H1 (cell line): ENCODE data around the gene NFIA. TPM values are rescaled to one million over a fixed set of nuclear protein-coding genes. Genes with fewer than 3 reads are reported as not detected.

ENCODE experiments used
- ASH2L ChIP-seq: fragments of 200-600, 300-600 bp; sonication (generic); IDR thresholded peaks from one replicate; pipeline ENCODE4 v1.7.1; 2017; ENCODE audit warnings: low read length
- CREB1 ChIP-seq: IDR thresholded peaks from 2 replicates; pipeline ENCODE4 v1.6.1; 2012; ENCODE audit warnings: inconsistent platforms
- KDM4A ChIP-seq: IDR thresholded peaks from one replicate; pipeline ENCODE4 v1.7.1; 2012; ENCODE audit warnings: low read depth, mild to moderate bottlenecking, moderate library complexity, low read length, inconsistent platforms; ENCODE audit not compliant: severe bottlenecking
- KDM5A ChIP-seq: fragments of 200-600 bp; IDR thresholded peaks from 2 replicates; pipeline ENCODE4 v1.7.1; 2012; ENCODE audit warnings: mild to moderate bottlenecking, low read length, inconsistent platforms, mixed read lengths
- MAFK ChIP-seq: IDR thresholded peaks from 2 replicates; pipeline ENCODE4 v1.6.1; 2012; ENCODE audit warnings: low read depth, mild to moderate bottlenecking, improper control_type of control experiment, low read length
- NRF1 ChIP-seq: IDR thresholded peaks from 2 replicates; pipeline ENCODE4 v1.6.1; 2011; ENCODE audit warnings: mild to moderate bottlenecking, low read depth, low read length, improper control_type of control experiment
- POLR2A ChIP-seq, 2 experiments: IDR thresholded peaks; 1 replicate in 1 of 2; 2 replicates in 1 of 2; pipeline ENCODE4 v1.6.1; 2011; ENCODE audit warnings: low read depth in 2 of 2, low read length in 2 of 2, mild to moderate bottlenecking in 2 of 2; ENCODE audit errors: control extremely low read depth in 1 of 2
- POU5F1 ChIP-seq: IDR thresholded peaks from 2 replicates; pipeline ENCODE4 v1.6.1; 2011; ENCODE audit warnings: low read depth, mild to moderate bottlenecking, low read length, moderate library complexity
- RAD21 ChIP-seq, 2 experiments: IDR thresholded peaks in 1 of 2; conservative IDR thresholded peaks in 1 of 2; 2 replicates each; pipeline ENCODE4 v1.6.1; 2011; ENCODE audit warnings: low read depth in 2 of 2, low read length in 2 of 2, improper control_type of control experiment in 1 of 2, inconsistent platforms in 1 of 2, mild to moderate bottlenecking in 1 of 2, moderate library complexity in 1 of 2
- SAP30 ChIP-seq: fragments of 300-600 bp; sonication (generic); IDR thresholded peaks from 2 replicates; pipeline ENCODE4 v1.7.1; 2012; ENCODE audit warnings: low read length, moderate library complexity, mild to moderate bottlenecking, inconsistent platforms; ENCODE audit not compliant: insufficient read depth, insufficient replicate concordance
- TCF12 ChIP-seq: IDR thresholded peaks from 2 replicates; pipeline ENCODE4 v1.6.1; 2011; ENCODE audit warnings: low read depth, mild to moderate bottlenecking, low read length
- polyA plus RNA-seq, 7 experiments: library from polyadenylated mRNA; depleted of rRNA in 3 of 7; stranded (reverse) in 5 of 7; unstranded in 2 of 7; fragments of >200 nt in 5 of 7; fragments of 200-250 nt in 2 of 7; gene quantifications; 1 replicate in 5 of 7; 2 replicates in 1 of 7; 4 replicates in 1 of 7; pipeline versions ENCODE4 v1.2.1 to v1.2.3, GENCODE V29; 2011 to 2013; ENCODE audit warnings: missing spikeins in 2 of 7, mixed read lengths in 2 of 7
- total RNA-seq: library from RNA; stranded (reverse); fragmentation: NEBNext Ultra II Directional; extraction: Animal tissue kit (Norgen Biotek cat#: 25700); gene quantifications from 2 replicates; pipeline ENCODE4 v1.2.1, GENCODE V29; 2021
- TF ChIP-seq, protein P1 (sequence below): fragments of 300-600 bp; sonication (generic); IDR thresholded peaks from 2 replicates; pipeline ENCODE4 v1.7.1; 2012; ENCODE audit warnings: low read length, moderate library complexity, mild to moderate bottlenecking, inconsistent platforms; ENCODE audit not compliant: insufficient replicate concordance
- TF ChIP-seq, protein P2 (sequence below): IDR thresholded peaks from 2 replicates; pipeline ENCODE4 v1.6.1; 2012; ENCODE audit warnings: inconsistent platforms

Gene NFIA
- total and polyA plus RNA-seq, 2 of the 8 experiments (the other 6 are each of a cell fraction or from before 2014, with no cell fraction given), result 1.8 to 2.3 TPM

DNA sequence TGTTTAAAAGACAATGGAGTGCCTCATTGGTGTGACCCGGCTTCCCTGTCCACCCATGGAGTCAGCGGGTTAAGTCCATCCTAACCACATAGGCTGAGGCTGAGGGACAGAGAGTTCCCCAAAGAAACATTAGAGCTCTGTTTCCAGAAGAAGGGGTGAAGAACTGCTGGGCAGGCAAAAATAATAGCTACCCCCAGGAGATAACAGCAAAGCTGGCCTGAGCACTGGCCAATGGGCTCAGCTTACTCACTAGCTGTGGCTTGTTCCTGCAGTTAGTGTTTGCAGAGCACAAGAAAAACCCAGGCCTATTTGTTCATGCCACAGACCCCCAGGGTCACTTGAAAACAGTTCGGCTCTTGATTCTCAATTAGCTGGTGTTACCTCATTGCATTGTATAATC lies 311.2 kb downstream of the NFIA start (continued):
- TF ChIP-seq, protein P1, sequence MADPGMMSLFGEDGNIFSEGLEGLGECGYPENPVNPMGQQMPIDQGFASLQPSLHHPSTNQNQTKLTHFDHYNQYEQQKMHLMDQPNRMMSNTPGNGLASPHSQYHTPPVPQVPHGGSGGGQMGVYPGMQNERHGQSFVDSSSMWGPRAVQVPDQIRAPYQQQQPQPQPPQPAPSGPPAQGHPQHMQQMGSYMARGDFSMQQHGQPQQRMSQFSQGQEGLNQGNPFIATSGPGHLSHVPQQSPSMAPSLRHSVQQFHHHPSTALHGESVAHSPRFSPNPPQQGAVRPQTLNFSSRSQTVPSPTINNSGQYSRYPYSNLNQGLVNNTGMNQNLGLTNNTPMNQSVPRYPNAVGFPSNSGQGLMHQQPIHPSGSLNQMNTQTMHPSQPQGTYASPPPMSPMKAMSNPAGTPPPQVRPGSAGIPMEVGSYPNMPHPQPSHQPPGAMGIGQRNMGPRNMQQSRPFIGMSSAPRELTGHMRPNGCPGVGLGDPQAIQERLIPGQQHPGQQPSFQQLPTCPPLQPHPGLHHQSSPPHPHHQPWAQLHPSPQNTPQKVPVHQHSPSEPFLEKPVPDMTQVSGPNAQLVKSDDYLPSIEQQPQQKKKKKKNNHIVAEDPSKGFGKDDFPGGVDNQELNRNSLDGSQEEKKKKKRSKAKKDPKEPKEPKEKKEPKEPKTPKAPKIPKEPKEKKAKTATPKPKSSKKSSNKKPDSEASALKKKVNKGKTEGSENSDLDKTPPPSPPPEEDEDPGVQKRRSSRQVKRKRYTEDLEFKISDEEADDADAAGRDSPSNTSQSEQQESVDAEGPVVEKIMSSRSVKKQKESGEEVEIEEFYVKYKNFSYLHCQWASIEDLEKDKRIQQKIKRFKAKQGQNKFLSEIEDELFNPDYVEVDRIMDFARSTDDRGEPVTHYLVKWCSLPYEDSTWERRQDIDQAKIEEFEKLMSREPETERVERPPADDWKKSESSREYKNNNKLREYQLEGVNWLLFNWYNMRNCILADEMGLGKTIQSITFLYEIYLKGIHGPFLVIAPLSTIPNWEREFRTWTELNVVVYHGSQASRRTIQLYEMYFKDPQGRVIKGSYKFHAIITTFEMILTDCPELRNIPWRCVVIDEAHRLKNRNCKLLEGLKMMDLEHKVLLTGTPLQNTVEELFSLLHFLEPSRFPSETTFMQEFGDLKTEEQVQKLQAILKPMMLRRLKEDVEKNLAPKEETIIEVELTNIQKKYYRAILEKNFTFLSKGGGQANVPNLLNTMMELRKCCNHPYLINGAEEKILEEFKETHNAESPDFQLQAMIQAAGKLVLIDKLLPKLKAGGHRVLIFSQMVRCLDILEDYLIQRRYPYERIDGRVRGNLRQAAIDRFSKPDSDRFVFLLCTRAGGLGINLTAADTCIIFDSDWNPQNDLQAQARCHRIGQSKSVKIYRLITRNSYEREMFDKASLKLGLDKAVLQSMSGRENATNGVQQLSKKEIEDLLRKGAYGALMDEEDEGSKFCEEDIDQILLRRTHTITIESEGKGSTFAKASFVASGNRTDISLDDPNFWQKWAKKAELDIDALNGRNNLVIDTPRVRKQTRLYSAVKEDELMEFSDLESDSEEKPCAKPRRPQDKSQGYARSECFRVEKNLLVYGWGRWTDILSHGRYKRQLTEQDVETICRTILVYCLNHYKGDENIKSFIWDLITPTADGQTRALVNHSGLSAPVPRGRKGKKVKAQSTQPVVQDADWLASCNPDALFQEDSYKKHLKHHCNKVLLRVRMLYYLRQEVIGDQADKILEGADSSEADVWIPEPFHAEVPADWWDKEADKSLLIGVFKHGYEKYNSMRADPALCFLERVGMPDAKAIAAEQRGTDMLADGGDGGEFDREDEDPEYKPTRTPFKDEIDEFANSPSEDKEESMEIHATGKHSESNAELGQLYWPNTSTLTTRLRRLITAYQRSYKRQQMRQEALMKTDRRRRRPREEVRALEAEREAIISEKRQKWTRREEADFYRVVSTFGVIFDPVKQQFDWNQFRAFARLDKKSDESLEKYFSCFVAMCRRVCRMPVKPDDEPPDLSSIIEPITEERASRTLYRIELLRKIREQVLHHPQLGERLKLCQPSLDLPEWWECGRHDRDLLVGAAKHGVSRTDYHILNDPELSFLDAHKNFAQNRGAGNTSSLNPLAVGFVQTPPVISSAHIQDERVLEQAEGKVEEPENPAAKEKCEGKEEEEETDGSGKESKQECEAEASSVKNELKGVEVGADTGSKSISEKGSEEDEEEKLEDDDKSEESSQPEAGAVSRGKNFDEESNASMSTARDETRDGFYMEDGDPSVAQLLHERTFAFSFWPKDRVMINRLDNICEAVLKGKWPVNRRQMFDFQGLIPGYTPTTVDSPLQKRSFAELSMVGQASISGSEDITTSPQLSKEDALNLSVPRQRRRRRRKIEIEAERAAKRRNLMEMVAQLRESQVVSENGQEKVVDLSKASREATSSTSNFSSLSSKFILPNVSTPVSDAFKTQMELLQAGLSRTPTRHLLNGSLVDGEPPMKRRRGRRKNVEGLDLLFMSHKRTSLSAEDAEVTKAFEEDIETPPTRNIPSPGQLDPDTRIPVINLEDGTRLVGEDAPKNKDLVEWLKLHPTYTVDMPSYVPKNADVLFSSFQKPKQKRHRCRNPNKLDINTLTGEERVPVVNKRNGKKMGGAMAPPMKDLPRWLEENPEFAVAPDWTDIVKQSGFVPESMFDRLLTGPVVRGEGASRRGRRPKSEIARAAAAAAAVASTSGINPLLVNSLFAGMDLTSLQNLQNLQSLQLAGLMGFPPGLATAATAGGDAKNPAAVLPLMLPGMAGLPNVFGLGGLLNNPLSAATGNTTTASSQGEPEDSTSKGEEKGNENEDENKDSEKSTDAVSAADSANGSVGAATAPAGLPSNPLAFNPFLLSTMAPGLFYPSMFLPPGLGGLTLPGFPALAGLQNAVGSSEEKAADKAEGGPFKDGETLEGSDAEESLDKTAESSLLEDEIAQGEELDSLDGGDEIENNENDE, result no peak
- TF ChIP-seq TCF12 (no peak), KDM5A (no peak), POLR2A (IDR thresholded peaks at IDR 0.05; ENCODE audit: control extremely low read depth in 1 of 2, low read depth in 2 of 2, low read length in 2 of 2) (no peak), MAFK (no peak), SAP30 (no peak), POU5F1 (no peak), CREB1 (no peak), KDM4A (no peak), ASH2L (no peak), NRF1 (no peak), RAD21 (IDR thresholded peaks at IDR 0.05 in 1 of 2, conservative IDR thresholded peaks at IDR 0.05 in 1 of 2; ENCODE audit: low read depth in 2 of 2, low read length in 2 of 2) (no peak)
- TF ChIP-seq, protein P2, sequence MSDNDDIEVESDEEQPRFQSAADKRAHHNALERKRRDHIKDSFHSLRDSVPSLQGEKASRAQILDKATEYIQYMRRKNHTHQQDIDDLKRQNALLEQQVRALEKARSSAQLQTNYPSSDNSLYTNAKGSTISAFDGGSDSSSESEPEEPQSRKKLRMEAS, result no peak
